Esophagus muscularis mucosa (tissue), 4 donors: ENCODE measurements around the gene HADH. TPM values are rescaled to one million over a fixed set of nuclear protein-coding genes. Genes with fewer than 3 reads are reported as not detected.

Experiments
- DNase-seq: peaks from one replicate; pipeline ENCODE4 v3.0.0-alpha.2; 2017; ENCODE audit errors: extremely low spot score
- H3K27ac ChIP-seq, 4 donors: fragments of 200-600 bp; sonication (generic); replicated peaks in 1 of 4; 1 replicate in 3 of 4; 2 replicates in 1 of 4; pipeline ENCODE4 v1.5.1; 2016 to 2019; ENCODE audit warnings: mild to moderate bottlenecking in 1 of 4
- H3K27me3 ChIP-seq, 4 donors: fragments of 200-600 bp; sonication (generic); one replicate each; pipeline versions ENCODE4 v1.5.1 to v1.6.0; 2016 to 2019
- H3K36me3 ChIP-seq, 4 donors: fragments of 200-600 bp; sonication (generic); one replicate each; pipeline ENCODE4 v1.5.1; 2016 to 2019
- H3K4me1 ChIP-seq, 4 donors: fragments of 200-600 bp; sonication (generic); one replicate each; pipeline ENCODE4 v1.5.1; 2016 to 2019
- H3K4me3 ChIP-seq, 4 donors: fragments of 200-600 bp; sonication (generic); 1 replicate in 2 of 4; 2 replicates in 2 of 4; pipeline ENCODE4 v1.5.1; 2016 to 2019; ENCODE audit warnings: mild to moderate bottlenecking in 4 of 4, moderate library complexity in 1 of 4
- H3K9me3 ChIP-seq, 4 donors: fragments of 200-600 bp; sonication (generic); 1 replicate in 3 of 4; 2 replicates in 1 of 4; pipeline ENCODE4 v1.5.1; 2016 to 2019
- EP300 ChIP-seq: sonication (generic); formaldehyde crosslinking; IDR thresholded peaks from one replicate; pipeline ENCODE4 v1.6.1; 2017; ENCODE audit warnings: antibody characterized with exemption
- POLR2A ChIP-seq: fragments of 450-650 bp; IDR thresholded peaks from one replicate; pipeline ENCODE4 v1.6.1; 2017; ENCODE audit warnings: antibody characterized with exemption, moderate library complexity, mild to moderate bottlenecking, low read depth
- POLR2AphosphoS5 ChIP-seq, 2 donors: sonication (generic); formaldehyde crosslinking; IDR thresholded peaks; one replicate each; pipeline ENCODE4 v1.6.1; 2017; ENCODE audit warnings: antibody characterized with exemption in 2 of 2
- WGBS: methylation state at CpG from one replicate; pipeline ENCODE4 v1.1.5; 2018; 5-methylcytosine and 5-hydroxymethylcytosine counted together
- intact Hi-C: fragments of 100-400 bp; cut with DNase I; formaldehyde crosslinking; loops from one replicate; pipeline ENCODE4 v1.15.1; 2023
- total RNA-seq, 4 donors: library from RNA; depleted of rRNA; stranded (reverse); fragments of >200 nt; gene quantifications; one replicate each; pipeline versions ENCODE4 v1.1.0 to v1.2.1, GENCODE V29; 2016
- TF ChIP-seq, protein P1 (sequence below), 3 experiments: fragments of 200-600 bp in 2 of 3; fragments of 450-650 bp in 1 of 3; sonication (generic) in 2 of 3; IDR thresholded peaks; one replicate each; pipeline ENCODE4 v1.5.1; 2017 to 2019; ENCODE audit warnings: antibody characterized with exemption in 3 of 3, mild to moderate bottlenecking in 2 of 3, moderate library complexity in 1 of 3

Gene HADH
- 100 to 1,000 TPM in 3 of 4 donors, 10 to 100 TPM in 1; 60.8 to 176 (median 108) TPM for total RNA-seq

DNA sequence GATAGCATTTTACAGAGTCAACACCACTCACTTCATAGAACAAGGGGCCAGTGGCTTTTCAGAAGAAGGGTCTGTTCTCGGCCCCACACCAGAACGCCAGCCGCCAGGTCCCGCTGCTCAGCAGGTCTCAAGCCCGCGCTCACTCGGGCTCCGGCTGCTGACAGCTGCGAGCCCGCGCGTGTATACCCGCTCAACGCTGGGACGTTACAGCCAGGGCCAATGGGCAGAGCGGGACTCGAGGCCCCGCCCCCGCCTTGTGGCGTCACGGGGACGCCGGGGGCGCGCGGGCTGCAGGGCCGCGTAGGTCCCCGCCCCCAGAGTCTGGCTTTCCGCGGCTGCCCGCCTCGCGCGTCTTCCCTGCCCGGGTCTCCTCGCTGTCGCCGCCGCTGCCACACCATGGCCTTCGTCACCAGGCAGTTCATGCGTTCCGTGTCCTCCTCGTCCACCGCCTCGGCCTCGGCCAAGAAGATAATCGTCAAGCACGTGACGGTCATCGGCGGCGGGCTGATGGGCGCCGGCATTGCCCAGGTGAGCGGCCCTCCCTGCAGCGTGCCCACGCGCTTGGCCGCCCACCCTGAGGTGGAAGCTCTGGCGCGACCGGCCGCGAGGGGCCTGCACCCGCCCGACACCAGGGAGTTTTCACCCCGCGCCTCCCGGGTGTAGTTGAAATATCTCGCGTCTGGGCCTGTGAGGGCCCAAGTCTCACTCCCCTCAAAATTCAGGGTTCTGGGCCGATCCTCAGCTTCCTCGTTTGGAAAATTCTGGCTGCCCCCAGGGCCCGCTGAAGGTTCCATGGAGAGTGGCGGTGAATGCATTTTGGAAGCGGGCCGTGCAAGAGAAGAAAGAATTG lies at the start of gene HADH:
Gene HADH, plus strand, starts transcription at position 353 of the 850 bp plus-strand sequence. Its CDS starts 44 bp downstream, at position 397.
- Histone ChIP-seq H3K4me1 (peaks cover 10 to 69% (median 63%) of the 10 kb centered on the region in 4 donors), H3K36me3 (no peaks in the 10 kb centered on the region), H3K9me3 (no peaks in the 10 kb centered on the region), H3K27me3 (no peaks in the 10 kb centered on the region), H3K27ac (peak within 1 kb of the TSS; percentile 92 to 98 (median 95)), H3K4me3 (peak within 1 kb of the TSS; percentile 78 to 99 (median 88))
- WGBS = 0% methylated on average over 27 of the region's 78 CpGs
- peak; percentile 98 for DNase-seq
- intact Hi-C loops = loop anchor here (5.0 kb wide), 1 partner anchor 57 kb away; the partner anchor contains the start of gene CYP2U1
- TF ChIP-seq POLR2A (peak; percentile 86), POLR2AphosphoS5 (IDR thresholded peaks at IDR 0.05) (peak; percentile 99)
- TF ChIP-seq, protein P1, sequence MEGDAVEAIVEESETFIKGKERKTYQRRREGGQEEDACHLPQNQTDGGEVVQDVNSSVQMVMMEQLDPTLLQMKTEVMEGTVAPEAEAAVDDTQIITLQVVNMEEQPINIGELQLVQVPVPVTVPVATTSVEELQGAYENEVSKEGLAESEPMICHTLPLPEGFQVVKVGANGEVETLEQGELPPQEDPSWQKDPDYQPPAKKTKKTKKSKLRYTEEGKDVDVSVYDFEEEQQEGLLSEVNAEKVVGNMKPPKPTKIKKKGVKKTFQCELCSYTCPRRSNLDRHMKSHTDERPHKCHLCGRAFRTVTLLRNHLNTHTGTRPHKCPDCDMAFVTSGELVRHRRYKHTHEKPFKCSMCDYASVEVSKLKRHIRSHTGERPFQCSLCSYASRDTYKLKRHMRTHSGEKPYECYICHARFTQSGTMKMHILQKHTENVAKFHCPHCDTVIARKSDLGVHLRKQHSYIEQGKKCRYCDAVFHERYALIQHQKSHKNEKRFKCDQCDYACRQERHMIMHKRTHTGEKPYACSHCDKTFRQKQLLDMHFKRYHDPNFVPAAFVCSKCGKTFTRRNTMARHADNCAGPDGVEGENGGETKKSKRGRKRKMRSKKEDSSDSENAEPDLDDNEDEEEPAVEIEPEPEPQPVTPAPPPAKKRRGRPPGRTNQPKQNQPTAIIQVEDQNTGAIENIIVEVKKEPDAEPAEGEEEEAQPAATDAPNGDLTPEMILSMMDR (IDR thresholded peaks at IDR 0.05) = no peak

DNA sequence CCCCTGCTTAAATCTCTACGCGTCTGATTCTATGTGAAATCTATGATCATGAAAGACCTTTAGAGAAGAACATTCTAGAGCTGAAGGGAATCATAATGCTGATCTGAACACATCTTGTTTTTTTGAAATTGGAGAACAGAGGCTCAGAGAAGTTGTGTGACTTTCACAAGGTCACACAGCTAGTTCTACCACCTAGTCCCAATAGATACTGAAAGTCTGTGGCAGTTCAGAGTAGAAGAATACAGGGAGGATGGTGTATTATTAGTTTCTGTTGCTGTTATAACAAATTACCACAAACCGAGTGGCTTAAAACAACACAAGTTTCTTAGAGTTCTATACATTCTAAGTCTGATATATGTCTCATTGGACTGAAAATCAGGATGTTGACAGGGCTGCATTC lies 43.9 kb upstream of the HADH start:
- TF ChIP-seq POLR2A = no peak
- TF ChIP-seq EP300 = no peak
- TF ChIP-seq, protein P1 (IDR thresholded peaks at IDR 0.05) = no peak
- TF ChIP-seq POLR2AphosphoS5 (IDR thresholded peaks at IDR 0.05) = no peak
- no peak for DNase-seq
- Histone ChIP-seq H3K9me3 (no peaks in the 10 kb centered on the region), H3K27ac (no peak overlapping the region), H3K4me3 (no peak overlapping the region), H3K27me3 (no peaks in the 10 kb centered on the region), H3K4me1 (no peaks in the 10 kb centered on the region), H3K36me3 (peaks cover 16 to 61% (median 49%) of the 10 kb centered on the region in 4 donors)
- 93% methylated on average over 3 of the region's 3 CpGs for WGBS
- intact Hi-C loops = no loop called here

DNA sequence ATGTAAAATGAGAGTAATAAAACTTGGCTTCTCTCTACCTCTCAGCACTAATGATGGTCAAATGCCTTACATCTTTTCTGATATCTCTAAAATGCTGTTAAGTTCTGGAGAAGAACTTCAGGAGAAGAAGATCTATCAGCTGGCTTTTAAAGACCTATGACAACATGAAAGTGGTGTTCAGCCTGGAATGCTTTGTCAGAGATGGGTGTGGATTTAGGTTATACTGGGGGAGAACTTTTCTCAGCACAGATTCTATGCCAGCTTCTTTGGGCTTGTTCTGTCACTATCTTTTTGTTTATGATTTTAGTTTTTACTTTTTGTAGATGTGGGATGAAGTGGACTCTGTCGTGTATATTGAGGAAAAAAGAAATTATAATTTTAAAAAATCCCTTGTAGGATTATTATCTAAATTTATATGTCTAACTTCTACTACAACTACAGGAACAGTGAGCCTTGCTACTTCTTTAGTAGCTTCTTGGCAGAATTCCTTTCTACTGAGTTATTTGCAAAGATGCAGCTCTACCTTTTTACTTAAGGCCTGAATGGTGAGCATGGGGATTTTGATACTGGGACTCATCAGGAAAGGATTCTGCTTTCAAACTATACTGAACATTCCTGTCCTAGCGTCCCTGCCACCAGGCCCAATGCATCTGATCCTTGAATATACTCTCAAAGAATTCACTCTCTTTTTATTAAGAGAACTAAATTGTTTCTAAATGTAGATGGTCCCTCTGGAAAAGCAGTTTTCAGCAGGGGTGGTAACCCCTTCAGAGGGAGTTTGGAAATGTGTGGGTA lies 38.7 kb upstream of the HADH start:
- DNase-seq = no peak
- TF ChIP-seq, protein P1 (IDR thresholded peaks at IDR 0.05) = no peak
- TF ChIP-seq POLR2AphosphoS5 (IDR thresholded peaks at IDR 0.05) (no peak), POLR2A (no peak), EP300 (no peak)
- Histone ChIP-seq H3K4me3 (no peak overlapping the region), H3K9me3 (peaks cover 0 to 5% (median 2%) of the 10 kb centered on the region in 4 donors), H3K27ac (no peak overlapping the region), H3K36me3 (peaks cover 20 to 75% (median 52%) of the 10 kb centered on the region in 4 donors), H3K4me1 (no peaks in the 10 kb centered on the region), H3K27me3 (no peaks in the 10 kb centered on the region)
- 89% methylated on average over 2 of the region's 2 CpGs for WGBS
- intact Hi-C loops = no loop called here

DNA sequence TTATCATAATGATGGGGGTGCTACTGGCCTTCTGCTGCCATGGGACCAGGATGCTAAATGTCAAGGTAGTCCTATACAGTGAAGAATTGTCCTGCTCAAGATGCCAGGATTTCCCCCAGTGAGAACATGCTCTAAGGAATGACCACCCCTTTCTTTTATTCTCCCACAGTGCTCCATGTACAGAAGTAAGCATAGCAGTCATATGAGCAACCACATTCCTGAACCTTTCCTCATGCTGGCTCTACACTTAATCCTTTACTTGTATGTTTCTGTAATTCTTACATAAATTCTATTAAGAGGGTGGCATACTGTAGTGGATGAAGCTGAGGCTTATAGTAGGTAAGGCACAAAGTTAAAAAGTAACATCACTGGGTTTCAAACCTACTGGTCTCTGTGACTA lies 38.1 kb upstream of the HADH start:
- Histone ChIP-seq H3K36me3 (peaks cover 20 to 69% (median 49%) of the 10 kb centered on the region in 4 donors), H3K4me1 (no peaks in the 10 kb centered on the region), H3K27ac (no peak overlapping the region), H3K4me3 (no peak overlapping the region), H3K9me3 (peaks cover 0 to 9% (median 5%) of the 10 kb centered on the region in 4 donors), H3K27me3 (no peaks in the 10 kb centered on the region)
- intact Hi-C loops = no loop called here
- DNase-seq = no peak
- TF ChIP-seq POLR2A (no peak), POLR2AphosphoS5 (IDR thresholded peaks at IDR 0.05) (no peak), EP300 (no peak)
- TF ChIP-seq, protein P1 (IDR thresholded peaks at IDR 0.05) = no peak
